Mesenchymal stem cell (in vitro differentiated cells and primary cell): ENCODE measurements around the gene DNMT3L.

Experiments used
- DNase-seq: peaks from one replicate; pipeline ENCODE4 v3.0.0-alpha.2; 2013
- H2AFZ ChIP-seq: one replicate; pipeline ENCODE4 v1.6.1; 2013; ENCODE audit warnings: low read depth, mild to moderate bottlenecking, control low read depth, inconsistent platforms, low read length, moderate library complexity
- H2AK5ac ChIP-seq: 2 replicates; pipeline ENCODE4 v1.6.1; 2013; ENCODE audit warnings: low read length, moderate library complexity, mild to moderate bottlenecking, inconsistent platforms; ENCODE audit not compliant: severe bottlenecking
- H2BK120ac ChIP-seq: one replicate; pipeline ENCODE4 v1.6.1; 2013; ENCODE audit warnings: low read depth, mild to moderate bottlenecking, inconsistent platforms, low read length, moderate library complexity
- H2BK12ac ChIP-seq, 2 experiments: one replicate each; pipeline ENCODE4 v1.6.1; 2013; ENCODE audit warnings: inconsistent platforms in 2 of 2, low read length in 2 of 2, mild to moderate bottlenecking in 2 of 2, moderate library complexity in 2 of 2, control low read depth in 1 of 2
- H2BK15ac ChIP-seq: one replicate; pipeline ENCODE4 v1.6.1; 2013; ENCODE audit warnings: mild to moderate bottlenecking, low read depth, inconsistent platforms; ENCODE audit not compliant: poor library complexity, severe bottlenecking
- H2BK5ac ChIP-seq: 2 replicates; pipeline ENCODE4 v1.6.1; 2013; ENCODE audit warnings: low read depth, mild to moderate bottlenecking, low read length, control low read depth, inconsistent platforms; ENCODE audit not compliant: poor library complexity, severe bottlenecking
- H3K14ac ChIP-seq, 2 experiments: one replicate each; pipeline ENCODE4 v1.6.1; 2013; ENCODE audit warnings: inconsistent platforms in 2 of 2, low read length in 2 of 2, control low read depth in 1 of 2, mild to moderate bottlenecking in 1 of 2, moderate library complexity in 1 of 2
- H3K18ac ChIP-seq, 2 experiments: one replicate each; pipeline ENCODE4 v1.6.1; 2013; ENCODE audit warnings: inconsistent platforms in 2 of 2, low read length in 2 of 2, control low read depth in 1 of 2, low read depth in 1 of 2, mild to moderate bottlenecking in 1 of 2
- H3K23ac ChIP-seq, 2 experiments: one replicate each; pipeline ENCODE4 v1.6.1; 2013; ENCODE audit warnings: inconsistent platforms in 2 of 2, low read length in 2 of 2, mild to moderate bottlenecking in 2 of 2, moderate library complexity in 2 of 2, control low read depth in 1 of 2
- H3K27ac ChIP-seq: 2 replicates; pipeline ENCODE4 v1.5.1; 2013; ENCODE audit warnings: mild to moderate bottlenecking, moderate library complexity, low read length, control low read depth, inconsistent platforms; ENCODE audit not compliant: poor library complexity, severe bottlenecking
- H3K27me3 ChIP-seq, 2 experiments: 2 replicates each; pipeline versions ENCODE4 v1.6.1 to v1.7.0; 2013; ENCODE audit warnings: low read length in 2 of 2, mild to moderate bottlenecking in 2 of 2, moderate library complexity in 2 of 2, control low read depth in 1 of 2, inconsistent platforms in 1 of 2; ENCODE audit not compliant: control insufficient read depth in 1 of 2, insufficient read depth in 1 of 2
- H3K36me3 ChIP-seq, 2 experiments: 2 replicates each; pipeline versions ENCODE4 v1.6.1 to v1.7.0; 2013; ENCODE audit warnings: low read length in 2 of 2, control low read depth in 1 of 2, inconsistent platforms in 1 of 2, low read depth in 1 of 2, mild to moderate bottlenecking in 1 of 2; ENCODE audit not compliant: insufficient read depth in 2 of 2, control insufficient read depth in 1 of 2
- H3K4ac ChIP-seq, 2 experiments: one replicate each; pipeline ENCODE4 v1.6.1; 2013; ENCODE audit warnings: inconsistent platforms in 2 of 2, low read length in 2 of 2, mild to moderate bottlenecking in 2 of 2, moderate library complexity in 2 of 2, control low read depth in 1 of 2, low read depth in 1 of 2
- H3K4me1 ChIP-seq: 2 replicates; pipeline ENCODE4 v1.6.1; 2013; ENCODE audit warnings: low read depth, low read length, control low read depth; ENCODE audit not compliant: control insufficient read depth, insufficient read depth
- H3K4me2 ChIP-seq: 2 replicates; pipeline ENCODE4 v1.6.1; 2013; ENCODE audit warnings: low read length, mild to moderate bottlenecking, inconsistent platforms; ENCODE audit not compliant: poor library complexity, severe bottlenecking
- H3K4me3 ChIP-seq, 2 experiments: 2 replicates each; pipeline versions ENCODE4 v1.5.1 to v1.7.0; 2013; ENCODE audit warnings: low read length in 2 of 2, mild to moderate bottlenecking in 2 of 2, control low read depth in 1 of 2, low read depth in 1 of 2; ENCODE audit not compliant: insufficient read depth in 1 of 2
- H3K79me1 ChIP-seq: replicated peaks from 2 replicates; pipeline ENCODE4 v1.6.1; 2013; ENCODE audit warnings: mild to moderate bottlenecking, control low read depth, low read length, inconsistent platforms; ENCODE audit not compliant: poor library complexity, severe bottlenecking
- H3K9ac ChIP-seq: 2 replicates; pipeline ENCODE4 v1.7.0; 2013; ENCODE audit warnings: mild to moderate bottlenecking, low read length, moderate library complexity
- H3K9me3 ChIP-seq: 2 replicates; pipeline ENCODE4 v1.7.0; 2013; ENCODE audit warnings: mild to moderate bottlenecking, low read length; ENCODE audit not compliant: control insufficient read depth
- H4K8ac ChIP-seq: one replicate; pipeline ENCODE4 v1.6.1; 2013; ENCODE audit warnings: inconsistent platforms, mild to moderate bottlenecking, low read length, moderate library complexity
- H4K91ac ChIP-seq: one replicate; pipeline ENCODE4 v1.6.1; 2013; ENCODE audit warnings: mild to moderate bottlenecking, low read length, inconsistent platforms
- WGBS: methylation state at CpG from one replicate; pipeline ENCODE4 v1.1.7; 2013; ENCODE audit warnings: mixed read lengths; 5-methylcytosine and 5-hydroxymethylcytosine counted together

The DNMT3L gene

GRCh38 chr21:44288251-44289110 is 26.8 kb upstream of the DNMT3L start:
- Histone ChIP-seq H3K9me3 (no peaks in the 10 kb centered on the region), H2AK5ac (no peak overlapping the region), H3K18ac (no peak overlapping the region), H3K4me3 (no peak overlapping the region), H3K27me3 (peaks cover 72 to 73% of the 10 kb centered on the region in 2 experiments), H3K4ac (no peak overlapping the region), H3K36me3 (no peaks in the 10 kb centered on the region), H3K4me1 (peaks cover 10% of the 10 kb centered on the region), H3K4me2 (no peak overlapping the region), H3K27ac (no peak overlapping the region), H2AFZ (no peak overlapping the region), H3K9ac (no peak overlapping the region), H3K79me1 (no peaks in the 10 kb centered on the region), H2BK5ac (no peak overlapping the region), H2BK15ac (no peak overlapping the region), H2BK120ac (no peak overlapping the region), H4K91ac (no peak overlapping the region), H3K23ac (no peak overlapping the region), H4K8ac (no peak overlapping the region), H2BK12ac (no peak overlapping the region), H3K14ac (no peak overlapping the region)
- DNase-seq = no peak
- WGBS = 84% methylated on average over 23 of the region's 23 CpGs

DNA sequence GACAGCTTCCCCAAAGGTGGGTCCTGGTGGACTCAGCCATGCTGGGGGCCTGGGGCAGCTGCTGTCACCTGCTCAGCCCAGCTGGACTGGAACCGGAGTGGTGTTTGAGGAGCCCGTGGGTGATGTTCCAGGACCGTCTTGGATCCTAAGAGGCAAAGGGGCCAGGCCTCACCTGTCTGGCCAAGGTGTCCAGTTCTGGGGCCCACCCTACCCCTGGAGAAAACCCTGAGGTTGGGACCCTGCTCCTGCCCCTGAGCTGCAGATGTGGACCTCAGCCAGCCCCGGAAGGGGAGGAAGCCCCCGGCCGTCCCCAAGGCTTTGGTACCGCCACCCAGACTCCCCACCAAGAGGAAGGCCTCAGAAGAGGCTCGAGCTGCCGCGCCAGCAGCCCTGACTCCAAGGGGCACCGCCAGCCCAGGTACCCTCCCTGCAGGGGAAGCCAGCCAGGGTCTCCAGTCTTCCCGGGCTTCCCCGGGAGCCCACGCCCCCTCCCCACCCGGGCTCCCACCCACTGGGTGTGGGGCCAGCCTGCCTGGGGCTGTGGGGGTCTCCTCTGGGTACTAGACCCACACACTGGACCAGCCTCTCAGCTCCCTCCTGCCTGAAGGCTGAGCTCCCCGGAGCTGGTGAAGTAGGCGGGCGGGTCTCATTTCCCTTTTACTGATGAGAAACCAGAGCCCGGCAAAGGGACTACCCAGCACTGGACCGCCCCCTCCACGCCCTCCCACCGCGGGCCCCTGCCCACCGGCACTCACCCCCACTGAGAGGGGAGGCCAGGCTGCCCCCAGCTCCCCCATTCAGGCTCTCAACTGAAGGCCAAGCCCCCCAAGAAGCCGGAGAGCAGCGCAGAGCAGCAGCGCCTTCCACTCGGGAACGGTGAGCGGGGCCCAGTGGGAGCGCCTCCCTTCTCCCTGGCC is 25.3 kb upstream of the DNMT3L start:
- no peaks in the 10 kb centered on the region for H3K36me3 ChIP-seq
- 79% methylated on average over 31 of the region's 31 CpGs for WGBS

DNA sequence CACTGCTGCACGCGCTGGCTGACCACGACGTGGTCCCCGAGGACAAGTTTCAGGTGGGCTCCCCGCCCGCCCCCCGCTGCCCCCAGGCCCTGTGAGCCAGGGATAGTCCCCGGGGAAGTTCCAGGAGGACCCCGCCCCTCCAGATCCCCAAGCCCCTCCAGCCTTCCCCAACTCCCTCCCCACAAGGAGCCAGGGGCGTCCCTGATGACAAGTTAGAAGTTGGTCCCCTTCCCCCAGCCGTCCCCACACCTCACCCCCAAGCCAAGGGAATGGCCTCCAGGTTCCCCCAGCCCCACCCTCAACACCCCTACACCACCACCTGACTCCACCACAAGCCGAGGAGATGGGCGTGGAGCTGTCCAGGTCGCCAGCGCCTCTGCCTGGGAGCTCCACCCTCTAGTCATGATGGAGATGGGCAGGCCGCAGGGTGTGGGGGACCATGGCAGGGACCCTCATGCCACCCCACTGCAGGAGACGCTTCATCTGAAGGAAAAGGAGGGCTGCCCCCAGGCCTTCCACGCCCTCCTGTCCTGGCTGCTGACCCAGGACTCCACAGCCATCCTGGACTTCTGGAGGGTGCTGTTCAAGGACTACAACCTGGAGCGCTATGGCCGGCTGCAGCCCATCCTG is 24.5 kb upstream of the DNMT3L start:
- no peak overlapping the region for H3K27ac ChIP-seq
- H3K4me2 ChIP-seq = no peak overlapping the region
- H2BK15ac ChIP-seq = no peak overlapping the region
- no peak overlapping the region for H3K14ac ChIP-seq
- 50% methylated on average over 20 of the region's 21 CpGs for WGBS
- H3K79me1 ChIP-seq = no peaks in the 10 kb centered on the region
- H4K8ac ChIP-seq = no peak overlapping the region
- no peak for DNase-seq
- H2BK12ac ChIP-seq = no peak overlapping the region
- no peaks in the 10 kb centered on the region for H3K9me3 ChIP-seq
- no peak overlapping the region for H4K91ac ChIP-seq
- H3K4me1 ChIP-seq = peaks cover 10% of the 10 kb centered on the region
- H2AK5ac ChIP-seq = no peak overlapping the region
- H3K9ac ChIP-seq = no peak overlapping the region
- no peak overlapping the region for H2AFZ ChIP-seq
- H3K23ac ChIP-seq = no peak overlapping the region
- no peak overlapping the region for H3K4me3 ChIP-seq
- no peak overlapping the region for H3K4ac ChIP-seq
- no peak overlapping the region for H2BK120ac ChIP-seq
- no peaks in the 10 kb centered on the region for H3K36me3 ChIP-seq
- H2BK5ac ChIP-seq = no peak overlapping the region
- H3K18ac ChIP-seq = peak overlapping the region in 1 of 2 experiments; percentile 55
- H3K27me3 ChIP-seq = peaks cover 62 to 68% of the 10 kb centered on the region in 2 experiments

More for the DNA sequence above, 25.3 kb upstream of the DNMT3L start:
- Histone ChIP-seq H3K4me3 (no peak overlapping the region), H4K8ac (no peak overlapping the region), H3K27me3 (peaks cover 67 to 68% of the 10 kb centered on the region in 2 experiments), H3K27ac (no peak overlapping the region), H2BK12ac (no peak overlapping the region), H3K4ac (no peak overlapping the region), H2BK15ac (no peak overlapping the region), H3K18ac (no peak overlapping the region), H3K9me3 (no peaks in the 10 kb centered on the region), H3K14ac (no peak overlapping the region), H3K23ac (no peak overlapping the region), H3K9ac (no peak overlapping the region), H2AFZ (no peak overlapping the region), H3K4me2 (no peak overlapping the region), H2BK5ac (no peak overlapping the region), H2AK5ac (no peak overlapping the region), H2BK120ac (no peak overlapping the region), H4K91ac (no peak overlapping the region), H3K79me1 (no peaks in the 10 kb centered on the region), H3K4me1 (peaks cover 10% of the 10 kb centered on the region)
- DNase-seq = no peak
